ENCODE data around the gene CDH16.
"Not testable (repeated sequence)": the region's sequence is repeated elsewhere in the genome, so short reads cannot be mapped to it uniquely, and the experiment has no call there.

The CDH16 gene

GRCh38 chr16:66958857-66959703 is 40.4 kb upstream of the CDH16 start:
- no peak for DNase-seq (ENCODE audit: low read depth in 1 of 2, low spot score in 1 of 2)
- no peak overlapping the region for H3K4me3 ChIP-seq (replicated peaks; ENCODE audit: insufficient read depth, low read length)
- H3K27me3 ChIP-seq (ENCODE audit: insufficient read depth, poor library complexity, severe bottlenecking), result no peaks in the 10 kb centered on the region
- TF ChIP-seq SPI1 (IDR thresholded peaks at IDR 0.05; ENCODE audit: borderline replicate concordance, low read depth) (no peak), REST (IDR thresholded peaks at IDR 0.05; ENCODE audit: insufficient replicate concordance, low read depth) (no peak), POLR2AphosphoS5 (IDR thresholded peaks at IDR 0.05; ENCODE audit: low read depth) (no peak), CTCF (IDR thresholded peaks at IDR 0.05; ENCODE audit: insufficient read depth, low read length) (no peak), GABPA (IDR thresholded peaks at IDR 0.05; ENCODE audit: low read depth) (no peak)
- no peak overlapping the region for H3K27ac ChIP-seq (replicated peaks)

- not testable (repeated sequence) for H3K4me3 ChIP-seq (replicated peaks; ENCODE audit: insufficient read depth, low read length); H3K27ac ChIP-seq (replicated peaks); DNase-seq (ENCODE audit: low read depth in 1 of 2, low spot score in 1 of 2); H3K27me3 ChIP-seq (ENCODE audit: insufficient read depth, poor library complexity, severe bottlenecking)
Measured at GRCh38 chr16:66956154-66956457, 37.4 kb upstream of the CDH16 start.

GRCh38 chr16:66955363-66956153 is 36.9 kb upstream of the CDH16 start:
- TF ChIP-seq SPI1 (IDR thresholded peaks at IDR 0.05; ENCODE audit: borderline replicate concordance, low read depth), result peak; percentile 37; the same call in 1 of the 2 replicates
- H3K27me3 ChIP-seq (ENCODE audit: insufficient read depth, poor library complexity, severe bottlenecking); H3K27ac ChIP-seq (replicated peaks); DNase-seq (ENCODE audit: low read depth in 1 of 2, low spot score in 1 of 2); H3K4me3 ChIP-seq (replicated peaks; ENCODE audit: insufficient read depth, low read length): not testable (repeated sequence)

GRCh38 chr16:66954097-66954659 is 35.5 kb upstream of the CDH16 start:
- DNase-seq (ENCODE audit: low read depth in 1 of 2, low spot score in 1 of 2), result peak in 1 of 2 experiments; percentile 75
- H3K27ac ChIP-seq (replicated peaks), result no peak overlapping the region
- peaks cover 16% of the 10 kb centered on the region for H3K27me3 ChIP-seq (ENCODE audit: insufficient read depth, poor library complexity, severe bottlenecking)
- TF ChIP-seq CTCF (IDR thresholded peaks at IDR 0.05; ENCODE audit: insufficient read depth, low read length) (peak; percentile 90), SPI1 (IDR thresholded peaks at IDR 0.05; ENCODE audit: borderline replicate concordance, low read depth) (no peak)
- H3K4me3 ChIP-seq (replicated peaks; ENCODE audit: insufficient read depth, low read length), result no peak overlapping the region

GRCh38 chr16:66953462-66954096 is 34.9 kb upstream of the CDH16 start:
- TF ChIP-seq GABPA (IDR thresholded peaks at IDR 0.05; ENCODE audit: low read depth) (no peak), CTCF (IDR thresholded peaks at IDR 0.05; ENCODE audit: insufficient read depth, low read length) (no peak), REST (IDR thresholded peaks at IDR 0.05; ENCODE audit: insufficient replicate concordance, low read depth) (no peak), SPI1 (IDR thresholded peaks at IDR 0.05; ENCODE audit: borderline replicate concordance, low read depth) (no peak), POLR2AphosphoS5 (IDR thresholded peaks at IDR 0.05; ENCODE audit: low read depth) (no peak)
- Histone ChIP-seq H3K27ac (replicated peaks) (no peak overlapping the region), H3K27me3 (ENCODE audit: insufficient read depth, poor library complexity, severe bottlenecking) (peaks cover 21% of the 10 kb centered on the region), H3K4me3 (replicated peaks; ENCODE audit: insufficient read depth, low read length) (no peak overlapping the region)
- DNase-seq (ENCODE audit: low read depth in 1 of 2, low spot score in 1 of 2), result no peak

Measured in HL-60 (cell line).